ENCODE data around the gene GUCD1.

Gene GUCD1

DNA sequence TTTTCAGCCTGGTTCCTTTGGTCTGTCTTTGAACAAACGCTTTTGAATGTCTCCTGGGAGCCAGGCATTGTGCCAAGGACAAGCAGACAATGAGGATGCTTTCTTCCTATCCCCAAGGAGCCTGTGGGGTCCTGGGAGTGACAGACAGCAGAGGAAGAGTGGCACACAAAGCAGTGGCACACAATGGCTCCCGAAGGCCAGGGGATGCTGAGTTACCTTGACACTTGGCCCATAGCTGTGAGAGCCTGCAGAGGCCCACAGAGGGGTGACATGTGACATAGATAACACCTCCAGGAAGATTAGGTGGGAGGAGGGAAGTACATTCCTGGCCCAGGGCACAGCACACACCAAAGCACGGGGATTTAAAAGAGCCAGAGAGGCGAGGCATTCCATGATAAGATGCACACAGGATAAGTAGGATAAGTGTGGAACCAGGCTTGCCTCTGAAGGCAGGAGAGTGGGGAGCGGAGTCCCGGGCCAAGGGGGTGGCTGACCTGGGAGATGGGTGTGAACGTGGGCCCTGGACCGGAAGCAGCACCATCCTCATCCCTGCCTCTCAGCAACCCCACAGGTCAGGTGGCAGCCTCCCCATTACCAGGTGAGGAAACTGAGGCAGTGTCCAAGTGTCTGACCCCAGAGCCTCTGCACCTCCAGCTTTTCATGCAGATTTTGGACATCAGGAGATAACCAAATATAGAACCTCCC, 53.5 kb downstream of the GUCD1 start:
- DNase-seq, result no peak

DNA sequence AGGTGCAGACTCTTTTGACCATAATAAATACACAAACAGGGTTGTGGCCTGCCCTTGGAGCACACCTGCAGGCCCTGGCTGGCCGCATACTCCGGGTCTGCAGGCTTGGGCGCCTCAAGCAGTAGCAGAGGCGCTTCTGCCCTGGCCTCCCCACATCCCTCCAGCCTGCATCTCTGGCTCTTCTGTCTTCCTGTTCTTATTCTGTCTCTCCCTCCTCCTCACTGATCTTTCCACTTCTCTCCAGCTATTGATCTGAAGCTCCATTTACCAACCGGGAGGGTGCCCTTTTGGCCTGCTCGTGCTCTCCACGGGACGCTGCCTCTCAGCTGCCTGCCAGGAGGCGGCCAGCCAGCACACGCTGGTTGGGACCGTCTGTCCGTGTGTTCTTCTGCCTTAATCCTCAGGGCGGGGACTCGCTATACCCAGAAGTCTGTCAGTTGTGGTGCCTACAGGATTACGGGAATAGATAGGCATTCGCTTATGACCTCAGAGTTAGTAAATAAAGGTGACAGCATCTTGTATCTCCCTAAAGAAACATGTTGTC, 54.6 kb downstream of the GUCD1 start:
- DNase-seq, result no peak

DNA sequence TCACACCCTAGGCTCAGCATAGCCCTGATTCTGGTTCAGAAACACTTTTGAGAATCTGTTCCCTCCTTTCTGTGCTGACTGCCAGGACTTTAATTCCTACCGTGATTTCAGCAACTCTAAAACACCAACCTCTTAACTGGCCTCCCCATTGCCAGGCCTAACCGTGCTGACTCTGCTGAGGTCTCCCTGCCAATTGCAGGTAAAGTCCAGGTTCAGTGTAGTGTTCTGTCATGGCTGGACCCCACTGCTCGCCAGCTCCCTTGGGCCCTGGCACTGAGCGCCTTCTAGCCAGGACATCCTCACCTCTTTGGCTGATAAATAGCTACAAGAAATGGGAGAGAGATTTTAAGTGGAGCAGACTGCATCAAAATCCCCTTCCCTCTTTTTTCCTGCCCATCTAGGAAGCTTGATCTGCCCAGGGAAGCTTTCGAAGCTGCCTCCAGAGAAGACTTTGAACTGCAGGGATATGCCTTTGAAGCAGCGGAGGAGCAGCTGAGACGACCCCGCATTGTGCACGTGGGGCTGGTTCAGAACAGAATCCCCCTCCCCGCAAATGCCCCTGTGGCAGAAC, 55.1 kb downstream of the GUCD1 start:
- DNase-seq, result no peak

DNA sequence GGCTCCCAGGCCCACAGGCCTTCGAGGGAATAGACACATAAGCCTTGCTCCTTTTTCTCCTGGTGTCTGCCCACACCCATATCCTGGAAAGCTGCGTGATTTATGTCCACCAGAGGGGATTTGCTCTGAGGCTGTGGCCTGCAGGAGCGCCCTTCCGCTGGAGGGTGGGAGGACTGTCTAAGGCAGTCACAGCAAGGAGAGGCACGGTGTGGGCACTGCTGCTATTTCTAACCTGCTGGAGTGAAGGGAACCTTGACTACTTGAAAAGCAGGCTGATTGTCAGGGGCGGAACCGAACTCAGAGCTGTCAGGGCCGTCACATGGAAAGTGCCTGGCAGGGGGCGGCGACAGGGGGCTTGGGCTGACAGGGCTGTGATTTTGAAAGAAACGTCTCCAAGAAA, 56.1 kb downstream of the GUCD1 start:
- DNase-seq, result no peak

GRCh38 chr22:24497841-24498258, 57.1 kb downstream of the GUCD1 start:
- no peak for DNase-seq

- no peak for DNase-seq
Measured at GRCh38 chr22:24496661-24497060, 58.3 kb downstream of the GUCD1 start.

DNA sequence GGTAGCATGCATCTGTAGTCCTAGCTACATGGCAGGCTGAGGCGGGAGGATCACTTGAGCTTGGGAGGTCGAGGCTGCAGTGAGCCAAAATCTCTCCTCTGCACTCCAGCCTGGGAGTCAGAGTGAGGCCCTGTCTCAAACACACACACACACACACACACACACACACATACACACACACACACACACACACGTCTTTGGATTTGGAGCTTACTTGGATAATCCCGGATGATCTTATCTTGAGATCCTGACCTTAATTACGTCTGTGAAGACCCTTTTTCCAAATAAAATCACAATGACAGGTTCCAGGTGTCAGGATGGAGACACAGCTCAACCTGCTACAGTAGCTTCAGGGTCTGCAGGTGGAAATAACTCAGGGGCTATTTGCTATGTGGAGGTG, 58.7 kb downstream of the GUCD1 start:
- no peak for DNase-seq

DNA sequence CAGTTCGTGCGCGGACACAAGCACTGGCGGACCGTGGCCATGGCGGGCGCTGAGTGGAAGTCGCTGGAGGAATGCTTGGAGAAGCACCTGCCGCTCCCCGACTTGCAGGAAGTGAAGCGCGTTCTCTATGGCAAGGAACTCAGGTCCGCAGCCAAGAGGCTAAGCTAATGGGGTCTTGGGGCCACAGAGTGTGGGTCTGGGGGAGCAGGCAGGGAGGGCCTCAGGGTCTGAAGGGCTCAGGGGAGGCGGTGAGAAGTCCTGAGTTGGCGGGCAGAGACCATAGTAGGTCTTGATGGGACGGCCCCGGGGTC, 59.6 kb downstream of the GUCD1 start:
- DNase-seq, result no peak

DNA sequence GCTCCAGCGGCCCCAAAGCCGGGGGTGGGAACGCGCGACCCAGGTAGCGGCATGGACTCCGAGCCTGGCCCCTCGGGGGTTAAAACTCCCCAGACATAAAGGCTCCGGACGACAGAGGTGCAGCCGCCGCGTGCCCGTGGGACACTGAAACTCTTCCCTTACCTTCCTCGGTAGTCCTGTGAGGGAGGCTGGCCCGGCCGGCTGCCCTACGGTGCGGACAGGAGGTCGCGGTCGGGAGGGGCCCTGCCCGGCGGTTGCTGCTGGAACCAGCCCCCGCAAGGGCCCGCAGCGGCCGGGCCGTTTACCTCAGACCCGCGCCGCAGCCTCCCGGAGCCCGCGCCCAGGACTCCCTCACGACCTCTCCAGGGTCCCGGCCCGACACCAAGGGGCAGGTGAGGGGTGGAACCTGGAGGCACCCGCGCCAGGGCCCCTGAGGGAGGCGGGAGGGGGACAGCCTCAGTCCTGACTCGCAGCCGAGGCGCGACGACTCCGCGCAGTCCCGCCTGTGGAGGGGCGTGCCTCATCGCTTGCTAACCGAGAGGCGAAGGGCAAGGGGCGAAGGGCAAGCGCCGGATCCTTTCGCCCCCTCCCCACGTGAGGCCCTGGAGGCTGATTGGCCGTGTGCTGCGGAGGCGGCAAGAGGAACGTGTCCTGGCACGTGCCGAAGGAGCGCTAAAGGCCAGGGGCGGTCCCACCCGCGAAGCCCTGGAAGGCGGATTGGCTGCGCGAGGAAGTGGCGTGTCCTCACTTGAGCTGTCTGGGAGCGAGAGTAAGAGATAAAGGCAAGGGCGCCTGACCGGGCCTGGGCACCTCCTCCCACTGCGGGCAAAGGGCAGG, 60.2 kb downstream of the GUCD1 start, which contains the start of gene UPB1:
TSS of gene UPB1 (plus strand) at position 805 of the 837 bp plus-strand sequence. CDS start 72 bp downstream, outside the sequence.
- DNase-seq, result no peak

GRCh38 chr22:24494167-24494527, 60.8 kb downstream of the GUCD1 start:
- DNase-seq, result no peak

GRCh38 chr22:24492391-24492790, 62.5 kb downstream of the GUCD1 start:
- DNase-seq, result no peak

Measured in activated effector memory CD4-positive, alpha-beta T cell treated with Interleukin-2 at 50 U/mL for 16 hours (primary cell).